PC-9 (cell line): ENCODE measurements around the gene PNKD. TPM values are rescaled to one million over a fixed set of nuclear protein-coding genes. Genes with fewer than 3 reads are reported as not detected.

Experiments
- BruUV-seq: library from RNA; stranded (reverse); fragments of 400-500 nt; replicated peaks from 2 replicates; lab custom pipeline; 2021; lab: Mats Ljungman, UMichigan
- CTCF ChIA-PET: fragments of 300-600 bp; sonication (Branson Sonifier 250); formaldehyde crosslinking; loops from one replicate; lab custom pipeline; 2022; ENCODE audit warnings: antibody characterized with exemption; lab: Charles Lee
- POLR2A ChIA-PET: fragments of 300-600 bp; sonication (Branson Sonifier 250); formaldehyde crosslinking; loops from one replicate; lab custom pipeline; 2022; ENCODE audit warnings: antibody characterized with exemption; ENCODE audit not compliant: unreplicated experiment; lab: Charles Lee
- DNase-seq, 2 experiments: peaks; one replicate each; pipeline versions ENCODE4 v3.0.0 to v3.0.0-alpha.2; 2015 to 2022; ENCODE audit warnings: mixed read lengths in 1 of 2
- H2AFZ ChIP-seq: fragments of 200-600 bp; sonication (generic); 2 replicates; pipeline ENCODE4 v1.8.1; 2017; ENCODE audit warnings: antibody characterized with exemption
- H3F3A ChIP-seq: fragments of 200-600 bp; sonication (generic); 2 replicates; pipeline ENCODE4 v1.8.1; 2017; ENCODE audit warnings: antibody characterized with exemption, mild to moderate bottlenecking, low read depth; ENCODE audit not compliant: insufficient read depth
- H3K27ac ChIP-seq: fragments of 200-600 bp; sonication (generic); 2 replicates; pipeline ENCODE4 v1.6.1; 2016; ENCODE audit warnings: mixed run types
- H3K27me3 ChIP-seq: fragments of 200-600 bp; sonication (generic); 2 replicates; pipeline ENCODE4 v1.6.1; 2016; ENCODE audit warnings: low read depth, mixed run types; ENCODE audit not compliant: insufficient read depth
- H3K36me3 ChIP-seq: fragments of 200-600 bp; sonication (generic); 2 replicates; pipeline ENCODE4 v1.6.1; 2016; ENCODE audit warnings: low read depth, mixed run types
- H3K4me1 ChIP-seq: fragments of 200-600 bp; sonication (generic); replicated peaks from 2 replicates; pipeline ENCODE4 v1.6.1; 2016; ENCODE audit warnings: mixed run types; ENCODE audit not compliant: insufficient read depth
- H3K4me2 ChIP-seq: fragments of 200-600 bp; sonication (generic); 2 replicates; pipeline ENCODE4 v1.6.1; 2017; ENCODE audit warnings: mixed run types
- H3K4me3 ChIP-seq: fragments of 200-600 bp; sonication (generic); 2 replicates; pipeline ENCODE4 v1.6.1; 2016; ENCODE audit warnings: mixed run types
- H3K79me2 ChIP-seq: fragments of 200-600 bp; sonication (generic); 2 replicates; pipeline ENCODE4 v1.6.1; 2017; ENCODE audit warnings: low read depth, mixed run types
- H3K9me2 ChIP-seq: fragments of 200-600 bp; sonication (generic); 2 replicates; pipeline ENCODE4 v1.8.1; 2017; ENCODE audit warnings: mild to moderate bottlenecking; ENCODE audit not compliant: insufficient read depth
- H3K9me3 ChIP-seq: fragments of 200-600 bp; sonication (generic); 2 replicates; pipeline ENCODE4 v1.8.1; 2016; ENCODE audit warnings: low read depth; ENCODE audit not compliant: insufficient read depth
- H4K20me1 ChIP-seq: fragments of 200-600 bp; sonication (generic); 2 replicates; pipeline ENCODE4 v1.8.1; 2017; ENCODE audit not compliant: insufficient read depth
- EZH2 ChIP-seq: fragments of 200-600 bp; sonication (generic); IDR thresholded peaks from 2 replicates; pipeline ENCODE4 v1.8.0; 2017; ENCODE audit warnings: antibody characterized with exemption, low read depth
- intact Hi-C: fragments of 100-400 bp; cut with micrococcal nuclease; formaldehyde crosslinking; loops from one replicate; pipeline ENCODE4 v1.10.0; 2022; ENCODE audit not compliant: unreplicated experiment
- total RNA-seq: library from RNA; stranded (reverse); gene quantifications from 2 replicates; pipeline ENCODE4 v1.2.3, GENCODE V29; 2021
- TF ChIP-seq, protein P1 (sequence below): fragments of 200-600 bp; sonication (generic); conservative IDR thresholded peaks from 2 replicates; pipeline ENCODE4 v1.6.1; 2017; ENCODE audit warnings: mixed run types, antibody characterized with exemption, mild to moderate bottlenecking, moderate library complexity

The PNKD gene
- total RNA-seq, 1 experiment from 2014 or later = 102 TPM

DNA sequence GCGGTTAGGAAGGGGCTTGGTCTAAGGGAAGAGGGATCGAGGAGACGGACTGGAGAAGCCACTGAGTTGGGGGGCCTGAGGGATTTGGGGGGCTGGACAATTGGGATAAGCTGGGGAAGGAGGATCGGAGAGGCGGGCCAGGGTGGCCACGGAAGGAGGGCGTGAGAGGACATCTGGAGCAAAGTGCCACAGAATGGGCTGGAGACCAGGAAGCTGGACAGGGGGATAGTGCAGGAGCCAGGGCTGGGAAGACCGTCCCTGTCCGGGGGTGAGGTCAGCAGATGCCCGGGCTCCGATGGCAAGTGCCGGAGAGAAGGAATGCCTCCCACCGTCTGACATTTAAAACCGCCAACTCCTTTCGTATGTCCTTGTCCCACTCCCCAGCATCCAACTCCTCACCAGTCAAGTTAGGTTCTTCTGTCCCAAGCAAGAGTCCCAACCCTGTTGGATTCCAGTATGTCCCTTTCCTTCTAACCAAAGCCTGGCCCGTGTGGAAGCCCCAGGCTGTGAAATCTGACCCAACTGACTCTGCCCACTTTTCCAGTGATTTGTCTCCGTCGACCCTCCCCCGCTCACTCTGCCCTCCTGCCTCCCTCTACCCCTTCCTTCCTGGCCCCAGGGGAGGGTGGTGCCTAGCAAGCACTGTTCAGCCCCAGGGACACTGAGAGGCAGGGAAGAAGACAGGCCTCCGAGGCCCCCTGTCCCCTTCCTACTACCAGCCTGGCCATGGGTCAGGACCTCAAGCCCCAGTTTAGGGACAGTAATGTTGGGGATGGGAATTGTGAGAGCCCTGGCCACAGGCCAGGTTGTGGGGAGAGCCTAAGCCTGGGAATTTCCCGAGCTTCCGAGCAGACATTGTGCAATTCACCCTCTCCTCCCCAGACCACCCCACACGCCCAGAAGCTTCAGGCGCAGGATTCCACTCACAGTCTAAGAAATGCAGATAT lies 53.5 kb downstream of the PNKD start:
- intact Hi-C loops = loop anchor here (1.0 to 2.0 kb wide), 4 partner anchors 22 to 73 kb away; partner anchors contain the start of gene CATIP
- Histone ChIP-seq H2AFZ (peak overlapping the region; percentile 70), H3F3A (peaks cover 26% of the 10 kb centered on the region), H3K9me3 (no peaks in the 10 kb centered on the region), H3K36me3 (no peaks in the 10 kb centered on the region), H3K27ac (peak overlapping the region; percentile 88), H3K27me3 (no peaks in the 10 kb centered on the region), H4K20me1 (no peaks in the 10 kb centered on the region), H3K79me2 (peaks cover 25% of the 10 kb centered on the region), H3K9me2 (no peaks in the 10 kb centered on the region), H3K4me1 (peaks cover 41% of the 10 kb centered on the region), H3K4me3 (peak overlapping the region; percentile 66), H3K4me2 (peak overlapping the region; percentile 88)
- TF ChIP-seq, protein P1, sequence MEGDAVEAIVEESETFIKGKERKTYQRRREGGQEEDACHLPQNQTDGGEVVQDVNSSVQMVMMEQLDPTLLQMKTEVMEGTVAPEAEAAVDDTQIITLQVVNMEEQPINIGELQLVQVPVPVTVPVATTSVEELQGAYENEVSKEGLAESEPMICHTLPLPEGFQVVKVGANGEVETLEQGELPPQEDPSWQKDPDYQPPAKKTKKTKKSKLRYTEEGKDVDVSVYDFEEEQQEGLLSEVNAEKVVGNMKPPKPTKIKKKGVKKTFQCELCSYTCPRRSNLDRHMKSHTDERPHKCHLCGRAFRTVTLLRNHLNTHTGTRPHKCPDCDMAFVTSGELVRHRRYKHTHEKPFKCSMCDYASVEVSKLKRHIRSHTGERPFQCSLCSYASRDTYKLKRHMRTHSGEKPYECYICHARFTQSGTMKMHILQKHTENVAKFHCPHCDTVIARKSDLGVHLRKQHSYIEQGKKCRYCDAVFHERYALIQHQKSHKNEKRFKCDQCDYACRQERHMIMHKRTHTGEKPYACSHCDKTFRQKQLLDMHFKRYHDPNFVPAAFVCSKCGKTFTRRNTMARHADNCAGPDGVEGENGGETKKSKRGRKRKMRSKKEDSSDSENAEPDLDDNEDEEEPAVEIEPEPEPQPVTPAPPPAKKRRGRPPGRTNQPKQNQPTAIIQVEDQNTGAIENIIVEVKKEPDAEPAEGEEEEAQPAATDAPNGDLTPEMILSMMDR = no peak
- TF ChIP-seq EZH2 = no peak
- CTCF ChIA-PET = interaction anchor here (0.6 to 1.5 kb wide), 3 partner anchors 25 to 51 kb away, joined by 4 to 19 read pairs (median 5); no protein-coding TSS in a partner anchor
- BruUV-seq = TSS peak; percentile 76
- POLR2A ChIA-PET = interaction anchor here (0.5 to 1.7 kb wide), 8 partner anchors 25 to 571 kb away, joined by 3 to 30 read pairs (median 6); partner anchors contain the start of gene CATIP
- DNase-seq = peak; percentile 86 to 92

DNA sequence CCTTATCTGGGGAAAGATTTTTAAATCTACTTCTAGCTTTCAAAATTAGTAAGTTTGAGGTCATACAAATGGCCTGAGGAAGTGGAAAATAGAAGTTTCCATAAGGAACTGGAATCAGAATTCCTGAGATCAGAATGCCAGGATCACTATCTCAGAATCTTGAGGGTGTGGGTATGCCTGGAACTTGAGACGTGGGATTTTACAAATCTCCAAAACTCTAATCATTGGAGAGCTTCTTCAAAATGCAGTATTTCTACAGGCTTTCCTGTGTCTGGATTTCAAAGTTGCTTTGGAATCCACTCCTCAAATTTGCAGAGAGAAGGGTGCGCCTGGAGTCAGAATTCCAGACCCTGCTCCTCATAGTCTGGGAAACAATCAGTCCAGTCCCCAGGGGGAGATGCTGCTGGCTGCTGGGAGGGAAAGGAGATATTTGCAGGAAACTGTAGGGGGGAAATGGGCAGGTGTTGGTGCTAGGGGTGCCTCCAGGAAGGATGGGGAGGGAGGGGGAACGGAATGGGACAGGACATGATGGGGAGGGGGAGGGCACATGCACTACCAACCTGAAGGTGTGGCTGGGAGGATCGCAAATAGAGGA lies 55.3 kb downstream of the PNKD start:
- Histone ChIP-seq H3F3A (peaks cover 26% of the 10 kb centered on the region), H3K4me1 (peaks cover 36% of the 10 kb centered on the region), H4K20me1 (no peaks in the 10 kb centered on the region), H3K4me3 (no peak overlapping the region; the same call in 1 of the 2 replicates), H3K27me3 (no peaks in the 10 kb centered on the region), H3K36me3 (no peaks in the 10 kb centered on the region), H3K9me2 (no peaks in the 10 kb centered on the region), H2AFZ (no peak overlapping the region), H3K79me2 (peaks cover 25% of the 10 kb centered on the region), H3K9me3 (no peaks in the 10 kb centered on the region), H3K27ac (no peak overlapping the region; the same call in 1 of the 2 replicates), H3K4me2 (peak overlapping the region; percentile 88)
- CTCF ChIA-PET = no interaction called here
- DNase-seq = no peak
- POLR2A ChIA-PET = interaction anchor here (0.7 kb wide), 1 partner anchor 159 kb away, joined by 6 read pairs; no protein-coding TSS in a partner anchor
- no TSS peak for BruUV-seq
- intact Hi-C loops = no loop called here
- TF ChIP-seq, protein P1 = no peak
- TF ChIP-seq EZH2 = no peak

DNA sequence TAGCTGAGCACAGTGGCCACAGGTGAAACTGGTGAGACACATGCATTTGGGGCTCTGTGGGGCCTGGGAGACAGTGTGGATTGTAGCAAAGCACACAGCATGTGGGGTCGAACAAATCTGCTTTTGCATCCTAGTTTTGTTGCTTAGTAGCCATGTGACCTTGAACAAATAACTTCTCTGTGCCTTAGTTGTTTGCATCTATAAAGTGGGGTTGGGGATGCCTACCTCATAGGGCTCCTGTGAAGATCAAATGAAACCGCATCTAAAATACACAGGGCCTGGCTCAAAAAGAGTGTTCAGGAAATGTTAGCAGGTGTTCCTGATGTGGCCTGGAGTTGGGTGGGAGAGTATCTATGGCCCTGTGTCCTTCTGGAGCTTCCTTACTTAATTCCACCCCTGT lies 56.0 kb downstream of the PNKD start:
- peaks cover 25% of the 10 kb centered on the region for H3K79me2 ChIP-seq
- no peaks in the 10 kb centered on the region for H3K36me3 ChIP-seq
- no peak for DNase-seq
- H3K4me1 ChIP-seq = peaks cover 29% of the 10 kb centered on the region
- no peaks in the 10 kb centered on the region for H3K9me3 ChIP-seq
- H4K20me1 ChIP-seq = no peaks in the 10 kb centered on the region
- ChIA-PET CTCF (no interaction called here), POLR2A (no interaction called here)
- TF ChIP-seq, protein P1 = no peak
- TF ChIP-seq EZH2 = no peak
- peak overlapping the region; percentile 88; the same call in 1 of the 2 replicates for H3K4me2 ChIP-seq
- no TSS peak for BruUV-seq
- no peak overlapping the region for H2AFZ ChIP-seq
- H3F3A ChIP-seq = peaks cover 24% of the 10 kb centered on the region
- intact Hi-C loops = no loop called here
- no peaks in the 10 kb centered on the region for H3K9me2 ChIP-seq
- no peak overlapping the region for H3K27ac ChIP-seq
- no peaks in the 10 kb centered on the region for H3K27me3 ChIP-seq
- H3K4me3 ChIP-seq = no peak overlapping the region
